Camera-type eye (tissue), 1 donor: ENCODE data around the gene TMEM132D. TPM values are rescaled to one million over a fixed set of nuclear protein-coding genes. Genes with fewer than 3 reads are reported as not detected.

Experiments used
- total RNA-seq: library from RNA; depleted of rRNA; stranded (reverse); fragments of >200 nt; gene quantifications from one replicate; pipeline ENCODE4 v1.2.3, GENCODE V29; 2014

The TMEM132D gene
- 10.6 TPM for total RNA-seq

GRCh38 chr12:129903956-129904829, at the start of gene TMEM132D:
Gene TMEM132D, minus strand, starts transcription at chr12:129904025.

